K562 (cell line): ENCODE results near the gene CTBP2. TPM values are rescaled to one million over a fixed set of nuclear protein-coding genes. Genes with fewer than 3 reads are reported as not detected.
"Not testable (repeated sequence)": the region's sequence is repeated elsewhere in the genome, so short reads cannot be mapped to it uniquely, and the experiment has no call there.

Experiments used
- ATAC-seq: fragments of 200-7000 bp; cut with Tn5 transposase; 3 replicates; pipeline ENCODE4 v1.9.1; 2020; ENCODE audit warnings: moderate library complexity
- BruUV-seq: library from RNA; stranded (reverse); fragments of 400-500 nt; replicated peaks from 2 replicates; lab custom pipeline; 2021; lab: Mats Ljungman, UMichigan
- CTCF ChIA-PET: fragments of 300-600 bp; formaldehyde crosslinking; extraction: SDS; loops from one replicate; lab custom pipeline; 2021; ENCODE audit warnings: low intra/inter-chr PET ratio; lab: Yijun Ruan, JAX
- POLR2A ChIA-PET: fragments of 300-600, 350-650 bp; sonication (Branson Sonifier 250); formaldehyde crosslinking; extraction: SDS; loops from one replicate; lab custom pipeline; 2021; ENCODE audit warnings: antibody characterized with exemption, inconsistent platforms; lab: Yijun Ruan, JAX
- DNase-seq, 4 experiments: peaks; one replicate each; pipeline versions ENCODE4 v3.0.0 to v3.0.0-alpha.2; 2011 to 2018; ENCODE audit warnings: low spot score in 3 of 4, mixed read lengths in 3 of 4; ENCODE audit errors: extremely low read depth in 1 of 4
- FAIRE-seq: peaks from 2 replicates; lab custom pipeline; 2011; peaks lifted over from hg19 to GRCh38; lab: Jason Lieb, UNC
- H2AFZ ChIP-seq: 2 replicates; pipeline ENCODE4 v1.6.0; 2011; ENCODE audit warnings: low read depth, low read length, control low read depth, inconsistent platforms
- H3K27ac ChIP-seq: fragments of 200-600 bp; 3 replicates; pipeline ENCODE4 v1.8.0; 2011; ENCODE audit warnings: low read depth, mild to moderate bottlenecking, control low read depth, inconsistent platforms, low read length, moderate library complexity, mixed read lengths; ENCODE audit errors: extremely low read depth
- H3K27me3 ChIP-seq, 2 experiments: fragments of 300-600 bp in 1 of 2; 2 replicates in 1 of 2; 3 replicates in 1 of 2; pipeline versions ENCODE4 v1.6.0 to v1.8.0; 2011; ENCODE audit warnings: inconsistent platforms in 2 of 2, low read length in 2 of 2, mild to moderate bottlenecking in 1 of 2, mixed read lengths in 1 of 2, moderate library complexity in 1 of 2; ENCODE audit not compliant: control insufficient read depth in 2 of 2, insufficient read depth in 2 of 2
- H3K36me3 ChIP-seq: fragments of 300-600 bp; 3 replicates; pipeline ENCODE4 v1.8.0; 2011; ENCODE audit warnings: mild to moderate bottlenecking, low read length, inconsistent platforms; ENCODE audit not compliant: control insufficient read depth, insufficient read depth
- H3K4me1 ChIP-seq, 2 experiments: fragments of 200-600 bp in 1 of 2; replicated peaks in 1 of 2; 2 replicates in 1 of 2; 3 replicates in 1 of 2; pipeline versions ENCODE4 v1.5.1 to v1.8.0; 2011; ENCODE audit warnings: inconsistent platforms in 2 of 2, low read length in 2 of 2, mild to moderate bottlenecking in 1 of 2, mixed read lengths in 1 of 2, moderate library complexity in 1 of 2; ENCODE audit not compliant: control insufficient read depth in 2 of 2, insufficient read depth in 2 of 2
- H3K4me2 ChIP-seq: 2 replicates; pipeline ENCODE4 v1.6.1; 2011; ENCODE audit warnings: low read length, control low read depth, inconsistent platforms, mixed read lengths; ENCODE audit not compliant: insufficient read depth
- H3K4me3 ChIP-seq: fragments of 200-600 bp; sonication (generic), shearing (Covaris generic); 2 replicates; pipeline ENCODE4 v1.5.1; 2016; ENCODE audit warnings: control low read depth, inconsistent platforms
- H3K79me2 ChIP-seq: fragments of 200-600 bp; 3 replicates; pipeline ENCODE4 v1.8.0; 2011; ENCODE audit warnings: low read length, inconsistent platforms; ENCODE audit not compliant: control insufficient read depth, insufficient read depth
- H3K9ac ChIP-seq, 2 experiments: 2 replicates each; pipeline versions ENCODE4 v1.6.0 to v1.6.1; 2011; ENCODE audit warnings: low read depth in 2 of 2, low read length in 2 of 2, control low read depth in 1 of 2, inconsistent platforms in 1 of 2, mild to moderate bottlenecking in 1 of 2, mixed read lengths in 1 of 2; ENCODE audit not compliant: insufficient read depth in 1 of 2
- H3K9me1 ChIP-seq: one replicate; pipeline ENCODE4 v1.6.0; 2011; ENCODE audit warnings: inconsistent platforms, mild to moderate bottlenecking, low read length, moderate library complexity; ENCODE audit not compliant: control insufficient read depth, insufficient read depth
- H3K9me3 ChIP-seq: replicated peaks from 2 replicates; pipeline ENCODE4 v1.5.1; 2011; ENCODE audit warnings: low read depth, low read length, inconsistent platforms; ENCODE audit not compliant: control insufficient read depth, insufficient read depth
- H4K20me1 ChIP-seq: replicated peaks from 2 replicates; pipeline ENCODE4 v1.6.1; 2011; ENCODE audit warnings: low read length, inconsistent platforms, mixed read lengths; ENCODE audit not compliant: control insufficient read depth, insufficient read depth
- CTBP1 ChIP-seq: fragments of 450-650 bp; IDR thresholded peaks from 2 replicates; pipeline ENCODE4 v1.6.1; 2016; ENCODE audit warnings: borderline replicate concordance
- FOXJ3 ChIP-seq: sonication (generic); formaldehyde crosslinking; IDR thresholded peaks from 2 replicates; pipeline ENCODE4 v1.4.0; 2020; ENCODE audit warnings: mild to moderate bottlenecking, missing genetic modification reagents
- HLTF ChIP-seq: fragments of 450-650 bp; IDR thresholded peaks from 2 replicates; pipeline ENCODE4 v1.6.1; 2016
- HMG20A ChIP-seq: fragments of 450-650 bp; formaldehyde crosslinking; conservative IDR thresholded peaks from 2 replicates; pipeline ENCODE4 v1.4.0; 2020; ENCODE audit warnings: mild to moderate bottlenecking, mixed read lengths
- KDM1A ChIP-seq, 2 experiments: fragments of 450-650 bp; IDR thresholded peaks; 2 replicates each; pipeline ENCODE4 v1.6.1; 2016; ENCODE audit warnings: mild to moderate bottlenecking in 2 of 2
- RFX7 ChIP-seq: fragments of 250-450 bp; sonication (Bioruptor Pico); IDR thresholded peaks from 2 replicates; pipeline ENCODE4 v1.5.1; 2021; ENCODE audit warnings: mild to moderate bottlenecking
- SMAD2 ChIP-seq: fragments of 150-350 bp; IDR thresholded peaks from 2 replicates; pipeline ENCODE4 v1.6.1; 2014; ENCODE audit warnings: low read depth, mild to moderate bottlenecking, low read length
- SMARCA5 ChIP-seq: fragments of 450-650 bp; IDR thresholded peaks from 2 replicates; pipeline ENCODE4 v1.6.1; 2016
- THRAP3 ChIP-seq: fragments of 450-650 bp; IDR thresholded peaks from 2 replicates; pipeline ENCODE4 v1.6.1; 2016; ENCODE audit warnings: mild to moderate bottlenecking, inconsistent platforms, borderline replicate concordance
- ZNF134 ChIP-seq: fragments of 250-450 bp; sonication (Bioruptor Pico); conservative IDR thresholded peaks from 2 replicates; pipeline ENCODE4 v1.4.0; 2020
- WGBS: fragments of 100-300 bp; shearing (Covaris generic); methylation state at CpG from one replicate; pipeline ENCODE4 v1.1.6; 2016; ENCODE audit warnings: low coverage, mixed read lengths; ENCODE audit not compliant: insufficient coverage; ENCODE audit errors: missing lambda C conversion rate; 5-methylcytosine and 5-hydroxymethylcytosine counted together
- in situ Hi-C: fragments of 300-500 bp; cut with MboI; formaldehyde crosslinking; loops from 4 replicates; pipeline ENCODE4 v1.15.0; 2018; ENCODE audit warnings: inconsistent platforms, mixed read lengths
- intact Hi-C: fragments of 100-400 bp; cut with micrococcal nuclease; formaldehyde crosslinking; loops from 2 replicates; pipeline ENCODE4 v1.14.2; 2022
- polyA plus RNA-seq, 8 experiments: library from polyadenylated mRNA; depleted of rRNA in 4 of 8; stranded (reverse) in 5 of 8; unstranded in 3 of 8; fragments of >200 nt; fragmentation: Nextera tagmentation in 2 of 8; fragmentation: Illumina TruSeq in 1 of 8; extraction: Ambion mirVana in 2 of 8; extraction: Trizol in 1 of 8; gene quantifications; 2 replicates each; pipeline versions ENCODE4 v1.2.1 to v1.2.3, GENCODE V29; 2011 to 2014; ENCODE audit warnings: inconsistent platforms in 1 of 8, missing spikeins in 1 of 8
- total RNA-seq, 7 experiments: library from RNA; depleted of rRNA in 6 of 7; stranded (reverse); fragments of >200 nt in 6 of 7; fragmentation: Illumina TruSeq in 2 of 7; extraction: Trizol in 2 of 7; gene quantifications; 2 replicates each; pipeline versions ENCODE4 v1.2.1 to v1.2.3, GENCODE V29; 2011 to 2021; ENCODE audit warnings: low replicate concordance in 1 of 7
- TF ChIP-seq, protein P1 (sequence below): sonication (generic); formaldehyde crosslinking; IDR thresholded peaks from 2 replicates; pipeline ENCODE4 v1.8.1; 2023; ENCODE audit warnings: mild to moderate bottlenecking, missing genetic modification reagents
- TF ChIP-seq, protein P2 (sequence below): fragments of 200-400 bp; formaldehyde crosslinking; IDR thresholded peaks from 2 replicates; pipeline ENCODE4 v1.6.1; 2017; ENCODE audit warnings: mild to moderate bottlenecking, low read depth, low read length, moderate library complexity
- TF ChIP-seq, protein P3 (sequence below): fragments of 450-650 bp; formaldehyde crosslinking; IDR thresholded peaks from 2 replicates; pipeline ENCODE4 v1.4.0; 2020; ENCODE audit warnings: mild to moderate bottlenecking, moderate library complexity

CTBP2 gene
- total and polyA plus RNA-seq, 9 of the 15 experiments (the other 6 are each of a cell fraction or from before 2014, with no cell fraction given) = 1.3 to 8.8 (median 5.1) TPM

DNA sequence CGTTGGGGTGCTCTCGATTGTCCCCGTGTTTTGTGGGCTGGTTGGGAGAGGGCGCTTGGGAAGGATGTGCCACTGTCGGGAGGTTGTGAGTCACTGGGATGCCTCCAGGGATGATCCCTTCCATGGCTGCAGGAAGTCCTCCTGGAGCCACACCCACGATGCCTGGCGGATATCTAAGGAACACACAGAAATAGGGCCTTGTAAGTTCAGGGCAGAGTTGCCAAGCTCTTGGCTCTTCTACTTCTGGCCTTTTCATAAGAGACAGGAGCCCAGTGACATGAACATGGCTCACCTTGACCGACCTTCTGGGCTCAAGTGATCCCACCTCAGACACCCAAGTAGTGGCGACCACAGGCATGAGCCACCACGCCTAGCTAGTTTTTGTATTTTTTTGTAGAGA, 170.8 kb downstream of the CTBP2 start:
- H2AFZ ChIP-seq = no peak overlapping the region
- ATAC-seq (no peak), FAIRE-seq (peak; percentile 15)
- TF ChIP-seq HLTF (no peak), KDM1A (IDR thresholded peaks at IDR 0.05) (no peak), CTBP1 (no peak), ZNF134 (CRISPR knock-in tag) (no peak), SMAD2 (no peak), FOXJ3 (no peak), THRAP3 (no peak), SMARCA5 (no peak), HMG20A (CRISPR knock-in tag) (no peak), RFX7 (CRISPR knock-in tag) (no peak)
- TF ChIP-seq, protein P1, sequence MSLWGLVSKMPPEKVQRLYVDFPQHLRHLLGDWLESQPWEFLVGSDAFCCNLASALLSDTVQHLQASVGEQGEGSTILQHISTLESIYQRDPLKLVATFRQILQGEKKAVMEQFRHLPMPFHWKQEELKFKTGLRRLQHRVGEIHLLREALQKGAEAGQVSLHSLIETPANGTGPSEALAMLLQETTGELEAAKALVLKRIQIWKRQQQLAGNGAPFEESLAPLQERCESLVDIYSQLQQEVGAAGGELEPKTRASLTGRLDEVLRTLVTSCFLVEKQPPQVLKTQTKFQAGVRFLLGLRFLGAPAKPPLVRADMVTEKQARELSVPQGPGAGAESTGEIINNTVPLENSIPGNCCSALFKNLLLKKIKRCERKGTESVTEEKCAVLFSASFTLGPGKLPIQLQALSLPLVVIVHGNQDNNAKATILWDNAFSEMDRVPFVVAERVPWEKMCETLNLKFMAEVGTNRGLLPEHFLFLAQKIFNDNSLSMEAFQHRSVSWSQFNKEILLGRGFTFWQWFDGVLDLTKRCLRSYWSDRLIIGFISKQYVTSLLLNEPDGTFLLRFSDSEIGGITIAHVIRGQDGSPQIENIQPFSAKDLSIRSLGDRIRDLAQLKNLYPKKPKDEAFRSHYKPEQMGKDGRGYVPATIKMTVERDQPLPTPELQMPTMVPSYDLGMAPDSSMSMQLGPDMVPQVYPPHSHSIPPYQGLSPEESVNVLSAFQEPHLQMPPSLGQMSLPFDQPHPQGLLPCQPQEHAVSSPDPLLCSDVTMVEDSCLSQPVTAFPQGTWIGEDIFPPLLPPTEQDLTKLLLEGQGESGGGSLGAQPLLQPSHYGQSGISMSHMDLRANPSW (CRISPR knock-in tag) = no peak
- TF ChIP-seq, protein P2, sequence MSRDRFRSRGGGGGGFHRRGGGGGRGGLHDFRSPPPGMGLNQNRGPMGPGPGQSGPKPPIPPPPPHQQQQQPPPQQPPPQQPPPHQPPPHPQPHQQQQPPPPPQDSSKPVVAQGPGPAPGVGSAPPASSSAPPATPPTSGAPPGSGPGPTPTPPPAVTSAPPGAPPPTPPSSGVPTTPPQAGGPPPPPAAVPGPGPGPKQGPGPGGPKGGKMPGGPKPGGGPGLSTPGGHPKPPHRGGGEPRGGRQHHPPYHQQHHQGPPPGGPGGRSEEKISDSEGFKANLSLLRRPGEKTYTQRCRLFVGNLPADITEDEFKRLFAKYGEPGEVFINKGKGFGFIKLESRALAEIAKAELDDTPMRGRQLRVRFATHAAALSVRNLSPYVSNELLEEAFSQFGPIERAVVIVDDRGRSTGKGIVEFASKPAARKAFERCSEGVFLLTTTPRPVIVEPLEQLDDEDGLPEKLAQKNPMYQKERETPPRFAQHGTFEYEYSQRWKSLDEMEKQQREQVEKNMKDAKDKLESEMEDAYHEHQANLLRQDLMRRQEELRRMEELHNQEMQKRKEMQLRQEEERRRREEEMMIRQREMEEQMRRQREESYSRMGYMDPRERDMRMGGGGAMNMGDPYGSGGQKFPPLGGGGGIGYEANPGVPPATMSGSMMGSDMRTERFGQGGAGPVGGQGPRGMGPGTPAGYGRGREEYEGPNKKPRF = no peak
- TF ChIP-seq, protein P3, sequence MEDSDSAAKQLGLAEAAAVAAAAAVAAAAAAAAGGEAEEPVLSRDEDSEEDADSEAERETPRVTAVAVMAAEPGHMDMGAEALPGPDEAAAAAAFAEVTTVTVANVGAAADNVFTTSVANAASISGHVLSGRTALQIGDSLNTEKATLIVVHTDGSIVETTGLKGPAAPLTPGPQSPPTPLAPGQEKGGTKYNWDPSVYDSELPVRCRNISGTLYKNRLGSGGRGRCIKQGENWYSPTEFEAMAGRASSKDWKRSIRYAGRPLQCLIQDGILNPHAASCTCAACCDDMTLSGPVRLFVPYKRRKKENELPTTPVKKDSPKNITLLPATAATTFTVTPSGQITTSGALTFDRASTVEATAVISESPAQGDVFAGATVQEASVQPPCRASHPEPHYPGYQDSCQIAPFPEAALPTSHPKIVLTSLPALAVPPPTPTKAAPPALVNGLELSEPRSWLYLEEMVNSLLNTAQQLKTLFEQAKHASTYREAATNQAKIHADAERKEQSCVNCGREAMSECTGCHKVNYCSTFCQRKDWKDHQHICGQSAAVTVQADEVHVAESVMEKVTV (CRISPR knock-in tag) = no peak
- TF ChIP-seq, all 486 proteins: peak for 0
- no TSS peak for BruUV-seq
- Histone ChIP-seq H3K9me3 (no peaks in the 10 kb centered on the region), H3K27ac (no peak overlapping the region), H3K4me3 (no peak overlapping the region), H3K36me3 (no peaks in the 10 kb centered on the region), H3K4me2 (no peak overlapping the region), H3K79me2 (no peaks in the 10 kb centered on the region), H4K20me1 (no peaks in the 10 kb centered on the region), H3K4me1 (no peaks in the 10 kb centered on the region), H3K9ac (no peak overlapping the region), H3K27me3 (no peaks in the 10 kb centered on the region), H3K9me1 (no peaks in the 10 kb centered on the region)
- in situ Hi-C loops = no loop called here
- ChIA-PET CTCF (no interaction called here), POLR2A (no interaction called here)
- WGBS = no CpG with 5 or more reads among the region's 10 CpGs
- intact Hi-C loops = no loop called here
- DNase-seq = no peak

DNA sequence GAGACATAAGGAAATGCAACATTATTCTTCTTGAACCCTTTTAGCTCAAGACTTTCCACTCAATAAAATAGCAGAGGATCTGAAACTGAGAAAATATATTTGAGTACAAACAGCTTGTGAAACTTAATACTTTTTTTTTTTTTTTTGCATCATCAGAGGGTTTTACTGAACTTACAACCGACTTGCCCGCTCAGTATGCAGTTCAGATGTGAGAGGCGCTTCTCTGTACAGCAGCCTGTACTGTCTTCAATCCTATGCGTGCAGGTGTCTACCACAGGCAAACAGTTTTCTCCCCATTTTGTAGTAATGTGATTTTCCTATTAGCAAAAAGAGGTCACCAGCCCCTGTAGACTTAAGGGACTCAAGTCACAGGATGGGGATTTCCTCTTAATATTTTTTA, 171.6 kb downstream of the CTBP2 start:
- H3K27ac ChIP-seq, H3K36me3 ChIP-seq, H3K4me1 ChIP-seq, H4K20me1 ChIP-seq, POLR2A ChIA-PET, CTCF ChIA-PET, FAIRE-seq, ATAC-seq, H3K9me3 ChIP-seq, H3K9ac ChIP-seq, H3K27me3 ChIP-seq, BruUV-seq, H3K9me1 ChIP-seq, H2AFZ ChIP-seq, intact Hi-C loops, in situ Hi-C loops, DNase-seq, H3K4me3 ChIP-seq, H3K79me2 ChIP-seq, H3K4me2 ChIP-seq: not testable (repeated sequence)
- WGBS = no CpG with 5 or more reads among the region's 4 CpGs
